IMR-90 (cell line): ENCODE measurements around the gene TOP2B. TPM values are rescaled to one million over a fixed set of nuclear protein-coding genes. Genes with fewer than 3 reads are reported as not detected.
A peak's percentile ranks its signal among the peaks of the same experiment; 100 is the strongest.

Experiments
- ATAC-seq: fragments of 200-7000 bp; cut with Tn5 transposase; 2 replicates; pipeline ENCODE4 v1.9.1; 2020; ENCODE audit warnings: low read depth, mild to moderate bottlenecking, moderate library complexity
- BruUV-seq: library from RNA; stranded (reverse); fragments of 400-500 nt; replicated peaks from 2 replicates; lab custom pipeline; 2021; lab: Mats Ljungman, UMichigan
- CTCF ChIA-PET: fragments of 300-600 bp; formaldehyde crosslinking; extraction: SDS; loops from one replicate; lab custom pipeline; 2021; ENCODE audit warnings: antibody characterized with exemption; lab: Yijun Ruan, JAX
- POLR2A ChIA-PET: fragments of 300-600 bp; sonication (Branson Sonifier 250); formaldehyde crosslinking; loops from one replicate; lab custom pipeline; 2022; ENCODE audit warnings: antibody characterized with exemption; ENCODE audit not compliant: unreplicated experiment; lab: Charles Lee
- DNase-seq: peaks from one replicate; pipeline ENCODE4 v3.0.0; 2013
- H2AFZ ChIP-seq: replicated peaks from 2 replicates; pipeline ENCODE3; 2013; ENCODE audit warnings: low read length, mild to moderate bottlenecking; ENCODE audit not compliant: poor library complexity
- H2AK5ac ChIP-seq: 2 replicates; pipeline ENCODE4 v1.6.1; 2013; ENCODE audit warnings: low read depth, low read length, inconsistent platforms
- H2AK9ac ChIP-seq: replicated peaks from 2 replicates; pipeline ENCODE3; 2013; ENCODE audit warnings: mild to moderate bottlenecking, low read depth, low read length, moderate library complexity; ENCODE audit not compliant: poor library complexity
- H2BK120ac ChIP-seq: 2 replicates; pipeline ENCODE4 v1.6.1; 2013; ENCODE audit warnings: low read depth, low read length, inconsistent platforms
- H2BK15ac ChIP-seq: 3 replicates; pipeline ENCODE4 v1.6.1; 2013; ENCODE audit warnings: low read depth, low read length, inconsistent platforms
- H2BK20ac ChIP-seq: 2 replicates; pipeline ENCODE4 v1.6.1; 2013; ENCODE audit warnings: low read depth, mild to moderate bottlenecking, inconsistent platforms, low read length, moderate library complexity
- H2BK5ac ChIP-seq: 2 replicates; pipeline ENCODE4 v1.6.1; 2013; ENCODE audit warnings: mild to moderate bottlenecking, low read depth, low read length, inconsistent platforms; ENCODE audit not compliant: poor library complexity, severe bottlenecking
- H3K14ac ChIP-seq: replicated peaks from 2 replicates; pipeline ENCODE4 v1.6.1; 2013; ENCODE audit warnings: low read depth, low read length, inconsistent platforms
- H3K18ac ChIP-seq: 2 replicates; pipeline ENCODE4 v1.6.1; 2013; ENCODE audit warnings: low read depth, low read length, control low read depth
- H3K23ac ChIP-seq: 2 replicates; pipeline ENCODE4 v1.6.1; 2013; ENCODE audit warnings: low read depth, low read length, inconsistent platforms
- H3K27ac ChIP-seq: 2 replicates; pipeline ENCODE4 v1.5.1; 2013; ENCODE audit warnings: mild to moderate bottlenecking, control low read depth, low read length; ENCODE audit not compliant: insufficient read depth
- H3K27me3 ChIP-seq: 2 replicates; pipeline ENCODE4 v1.6.1; 2013; ENCODE audit warnings: low read length; ENCODE audit not compliant: control insufficient read depth, insufficient read depth
- H3K36me3 ChIP-seq: 2 replicates; pipeline ENCODE4 v1.6.1; 2013; ENCODE audit warnings: low read length, mixed read lengths; ENCODE audit not compliant: control insufficient read depth, insufficient read depth
- H3K4ac ChIP-seq: 2 replicates; pipeline ENCODE4 v1.6.1; 2013; ENCODE audit warnings: low read depth, low read length, inconsistent platforms
- H3K4me1 ChIP-seq: 2 replicates; pipeline ENCODE4 v1.6.1; 2013; ENCODE audit warnings: low read length, mixed read lengths; ENCODE audit not compliant: control insufficient read depth, insufficient read depth
- H3K4me2 ChIP-seq: 2 replicates; pipeline ENCODE4 v1.6.1; 2013; ENCODE audit warnings: low read depth, mild to moderate bottlenecking, control low read depth, low read length, moderate library complexity
- H3K4me3 ChIP-seq: 2 replicates; pipeline ENCODE4 v1.5.1; 2013; ENCODE audit warnings: low read depth, mild to moderate bottlenecking, control low read depth, low read length, moderate library complexity; ENCODE audit not compliant: insufficient read depth
- H3K56ac ChIP-seq: 2 replicates; pipeline ENCODE4 v1.6.1; 2013; ENCODE audit warnings: low read length, inconsistent platforms; ENCODE audit not compliant: insufficient read depth; ENCODE audit errors: extremely low read depth
- H3K79me1 ChIP-seq, 2 experiments: 2 replicates each; pipeline ENCODE4 v1.6.1; 2013; ENCODE audit warnings: low read length in 2 of 2, inconsistent platforms in 1 of 2, low read depth in 1 of 2
- H3K9ac ChIP-seq: 2 replicates; pipeline ENCODE4 v1.6.1; 2013; ENCODE audit warnings: low read depth, low read length, control low read depth
- H3K9me1 ChIP-seq: 2 replicates; pipeline ENCODE4 v1.6.1; 2013; ENCODE audit warnings: low read length, inconsistent platforms; ENCODE audit not compliant: insufficient read depth
- H3K9me3 ChIP-seq: 2 replicates; pipeline ENCODE4 v1.6.1; 2013; ENCODE audit warnings: low read length; ENCODE audit not compliant: control insufficient read depth, insufficient read depth
- H4K20me1 ChIP-seq: 2 replicates; pipeline ENCODE4 v1.6.1; 2013; ENCODE audit warnings: low read length, inconsistent platforms; ENCODE audit not compliant: insufficient read depth
- H4K5ac ChIP-seq: 2 replicates; pipeline ENCODE4 v1.6.1; 2013; ENCODE audit warnings: mild to moderate bottlenecking, low read depth, low read length, control low read depth
- H4K8ac ChIP-seq, 2 experiments: 2 replicates each; pipeline ENCODE4 v1.6.1; 2013; ENCODE audit warnings: low read depth in 2 of 2, low read length in 2 of 2, control low read depth in 1 of 2, inconsistent platforms in 1 of 2
- H4K91ac ChIP-seq: 2 replicates; pipeline ENCODE4 v1.6.1; 2013; ENCODE audit warnings: low read depth, low read length, inconsistent platforms; ENCODE audit not compliant: insufficient read depth
- BHLHE40 ChIP-seq: fragments of 150-350 bp; IDR thresholded peaks from 2 replicates; pipeline ENCODE4 v1.6.1; 2016; ENCODE audit warnings: mild to moderate bottlenecking, low read depth, low read length
- CEBPB ChIP-seq: IDR thresholded peaks from 2 replicates; pipeline ENCODE4 v1.6.1; 2012; ENCODE audit warnings: low read depth, low read length, improper control_type of control experiment
- CHD1 ChIP-seq: IDR thresholded peaks from 2 replicates; pipeline ENCODE4 v1.6.1; 2012; ENCODE audit warnings: low read depth, low read length, improper control_type of control experiment
- MAFK ChIP-seq: IDR thresholded peaks from 2 replicates; pipeline ENCODE4 v1.6.1; 2012; ENCODE audit warnings: low read depth, low read length, improper control_type of control experiment
- MXI1 ChIP-seq: IDR thresholded peaks from 2 replicates; pipeline ENCODE4 v1.6.1; 2012; ENCODE audit warnings: low read depth, mild to moderate bottlenecking, low read length, moderate library complexity, borderline replicate concordance
- POLR2A ChIP-seq: IDR thresholded peaks from 2 replicates; pipeline ENCODE4 v1.6.1; 2012; ENCODE audit warnings: mild to moderate bottlenecking, low read depth, low read length
- RAD21 ChIP-seq: IDR thresholded peaks from 2 replicates; pipeline ENCODE4 v1.6.1; 2012; ENCODE audit warnings: low read length, improper control_type of control experiment
- RCOR1 ChIP-seq: IDR thresholded peaks from 2 replicates; pipeline ENCODE4 v1.6.1; 2012; ENCODE audit warnings: mild to moderate bottlenecking, low read length, improper control_type of control experiment; ENCODE audit not compliant: insufficient replicate concordance
- RFX5 ChIP-seq: IDR thresholded peaks from 2 replicates; pipeline ENCODE4 v1.8.0; 2012; ENCODE audit warnings: low read depth, mild to moderate bottlenecking, low read length, moderate library complexity
- SMC3 ChIP-seq: fragments of 150-350 bp; IDR thresholded peaks from 2 replicates; pipeline ENCODE4 v1.6.1; 2016; ENCODE audit warnings: low read depth, mild to moderate bottlenecking, antibody characterized with exemption, low read length, moderate library complexity
- USF2 ChIP-seq: fragments of 150-350 bp; IDR thresholded peaks from 2 replicates; pipeline ENCODE4 v1.6.1; 2017; ENCODE audit warnings: mild to moderate bottlenecking, antibody characterized with exemption, low read length, low read depth
- WGBS, 2 experiments: methylation state at CpG; one replicate each; pipeline versions ENCODE4 v1.1.5 to v1.1.7; 2013; ENCODE audit warnings: missing lambda C conversion rate in 2 of 2; ENCODE audit not compliant: insufficient read length in 1 of 2; ENCODE audit errors: extremely low coverage in 2 of 2; 5-methylcytosine and 5-hydroxymethylcytosine counted together
- dilution Hi-C: fragments of 300-500 bp; cut with HindIII; formaldehyde crosslinking; loops from one replicate; pipeline ENCODE4 v1.14.3; 2018; ENCODE audit warnings: low sequenced_read_pairs; ENCODE audit not compliant: unreplicated experiment
- in situ Hi-C: fragments of 300-500 bp; cut with MboI; formaldehyde crosslinking; loops from 3 replicates; pipeline ENCODE4 v1.14.3; 2019; ENCODE audit warnings: low sequenced_read_pairs, inconsistent platforms, mixed read lengths
- intact Hi-C: fragments of 100-400 bp; cut with micrococcal nuclease; formaldehyde crosslinking; loops from 2 replicates; pipeline ENCODE4 v1.10.0; 2022
- polyA plus RNA-seq, 3 experiments: library from polyadenylated mRNA; depleted of rRNA; stranded (reverse); fragments of >200 nt; gene quantifications; 2 replicates each; pipeline ENCODE4 v1.2.3, GENCODE V29; 2012; ENCODE audit warnings: low replicate concordance in 1 of 3
- total RNA-seq: library from RNA; depleted of rRNA; stranded (reverse); fragments of >200 nt; gene quantifications from 2 replicates; pipeline ENCODE4 v1.2.3, GENCODE V29; 2012
- TF ChIP-seq, protein P1 (sequence below): conservative IDR thresholded peaks from 2 replicates; pipeline ENCODE4 v1.5.1; 2012; ENCODE audit warnings: mild to moderate bottlenecking, low read depth, low read length, improper control_type of control experiment

The TOP2B gene
- total and polyA plus RNA-seq, 2 of the 4 experiments (the other 2 are of a cell fraction), result 45.5 to 53.4 TPM

DNA sequence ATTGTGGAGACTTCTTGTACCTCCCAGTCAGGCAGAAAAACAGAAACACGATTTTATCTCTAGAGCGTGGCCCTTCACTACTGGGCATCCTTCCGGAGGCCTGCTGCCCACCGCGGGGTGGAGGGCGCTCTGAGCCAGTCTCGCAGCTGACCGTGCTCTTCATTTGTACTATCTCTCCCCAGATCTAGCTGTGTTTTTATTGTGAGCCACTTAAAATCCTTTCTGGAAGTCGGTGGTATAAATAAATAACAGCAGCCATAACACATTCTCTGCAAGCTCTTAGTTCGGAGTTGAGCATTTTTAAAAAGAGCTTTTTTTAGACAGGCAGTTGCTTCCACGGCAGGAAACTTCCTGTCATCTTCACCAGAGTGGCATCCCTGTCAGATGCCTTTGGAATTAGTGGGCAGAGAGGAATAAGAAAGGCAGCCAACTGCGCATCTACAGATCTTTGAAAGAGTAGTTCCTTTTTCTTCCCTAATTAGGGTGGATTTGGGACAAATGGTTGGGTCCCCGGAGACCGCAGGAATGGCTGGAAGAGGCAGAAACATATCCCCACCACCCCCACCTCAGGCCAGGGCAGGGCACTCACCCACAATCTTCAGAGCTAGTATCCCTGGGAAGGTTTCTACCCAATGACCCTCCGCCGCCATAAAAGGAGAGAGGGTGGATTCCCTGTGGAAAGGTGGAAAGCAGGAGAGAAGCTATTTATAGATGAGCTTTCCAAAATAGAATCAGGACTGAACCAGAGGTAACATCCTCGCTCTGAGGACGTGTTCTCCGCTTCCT lies 91.1 kb downstream of the TOP2B start (continued):
- no peak for TF ChIP-seq CEBPB
- no peak for TF ChIP-seq MAFK

- ChIA-PET CTCF (interaction anchor here (0.7 kb wide), 2 partner anchors 17 to 259 kb away, joined by 3 read pairs; no protein-coding TSS in a partner anchor), POLR2A (no interaction called here)
- H3K36me3 ChIP-seq, result no peaks in the 10 kb centered on the region
- no peak overlapping the region for H3K4me3 ChIP-seq
- WGBS, 2 experiments, result 63% methylated on average over 9 of the region's 14 CpGs; no CpG with 5 or more reads in 1 of the 2 experiments
- H3K79me1 ChIP-seq, result no peaks in the 10 kb centered on the region
- H2AFZ ChIP-seq, result peak overlapping the region; percentile 92
- H2BK20ac ChIP-seq, result peak overlapping the region; percentile 97
- peak overlapping the region; percentile 14; the same call in 1 of the 2 replicates for H3K18ac ChIP-seq
- peak overlapping the region; percentile 89; the same call in 2 of the 3 replicates for H2BK15ac ChIP-seq
- peak overlapping the region; percentile 66 for H2AK9ac ChIP-seq
- H2BK5ac ChIP-seq, result peak overlapping the region; percentile 93
- in situ Hi-C loops (no loop called here), intact Hi-C loops (loop anchor here (5.0 kb wide), 1 partner anchor 1281 kb away; no protein-coding TSS in a partner anchor), dilution Hi-C loops (no loop called here)
- 0 out of 2 replicates have a peak overlapping the region, but pooled peaks have one; percentile 15 for H3K9ac ChIP-seq
- DNase-seq (peak; percentile 50), ATAC-seq (peak; percentile 65)
- H3K27me3 ChIP-seq, result no peaks in the 10 kb centered on the region
- H3K4me2 ChIP-seq, result peak overlapping the region; percentile 9; the same call in 1 of the 2 replicates
- peak overlapping the region; percentile 66 for H3K4ac ChIP-seq
- H3K9me1 ChIP-seq, result peaks cover 10% of the 10 kb centered on the region
- H3K4me1 ChIP-seq, result peaks cover 9% of the 10 kb centered on the region
- H3K9me3 ChIP-seq, result no peaks in the 10 kb centered on the region
- peak overlapping the region; percentile 74 for H2AK5ac ChIP-seq
- H4K91ac ChIP-seq, result peak overlapping the region; percentile 64
- H4K5ac ChIP-seq, result peak overlapping the region; percentile 45
- H4K8ac ChIP-seq, result peak overlapping the region; percentile 54 to 88; a peak in 3 of 4 replicates
- H2BK120ac ChIP-seq, result peak overlapping the region; percentile 95
- peak overlapping the region; percentile 86 for H3K23ac ChIP-seq
- peak overlapping the region; percentile 53 for H3K27ac ChIP-seq
- peak overlapping the region; percentile 56; the same call in 1 of the 2 replicates for H3K56ac ChIP-seq
- H4K20me1 ChIP-seq, result no peaks in the 10 kb centered on the region
- H3K14ac ChIP-seq, result peak overlapping the region; percentile 84
- BruUV-seq, result no TSS peak
- TF ChIP-seq CEBPB, result no peak
- TF ChIP-seq BHLHE40, result no peak
- no peak for TF ChIP-seq CHD1
- no peak for TF ChIP-seq MAFK
- TF ChIP-seq USF2, result no peak
- TF ChIP-seq, protein P1, sequence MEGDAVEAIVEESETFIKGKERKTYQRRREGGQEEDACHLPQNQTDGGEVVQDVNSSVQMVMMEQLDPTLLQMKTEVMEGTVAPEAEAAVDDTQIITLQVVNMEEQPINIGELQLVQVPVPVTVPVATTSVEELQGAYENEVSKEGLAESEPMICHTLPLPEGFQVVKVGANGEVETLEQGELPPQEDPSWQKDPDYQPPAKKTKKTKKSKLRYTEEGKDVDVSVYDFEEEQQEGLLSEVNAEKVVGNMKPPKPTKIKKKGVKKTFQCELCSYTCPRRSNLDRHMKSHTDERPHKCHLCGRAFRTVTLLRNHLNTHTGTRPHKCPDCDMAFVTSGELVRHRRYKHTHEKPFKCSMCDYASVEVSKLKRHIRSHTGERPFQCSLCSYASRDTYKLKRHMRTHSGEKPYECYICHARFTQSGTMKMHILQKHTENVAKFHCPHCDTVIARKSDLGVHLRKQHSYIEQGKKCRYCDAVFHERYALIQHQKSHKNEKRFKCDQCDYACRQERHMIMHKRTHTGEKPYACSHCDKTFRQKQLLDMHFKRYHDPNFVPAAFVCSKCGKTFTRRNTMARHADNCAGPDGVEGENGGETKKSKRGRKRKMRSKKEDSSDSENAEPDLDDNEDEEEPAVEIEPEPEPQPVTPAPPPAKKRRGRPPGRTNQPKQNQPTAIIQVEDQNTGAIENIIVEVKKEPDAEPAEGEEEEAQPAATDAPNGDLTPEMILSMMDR, result no peak
- no peak for TF ChIP-seq RAD21
- TF ChIP-seq MXI1, result no peak
- no peak for TF ChIP-seq POLR2A
- TF ChIP-seq RCOR1, result no peak
- no peak for TF ChIP-seq SMC3
- no peak for TF ChIP-seq RFX5
These were observed 91.8 kb downstream of the TOP2B start for GRCh38 chr3:25572919-25573385.
